ACHN (cell line): ENCODE measurements around the gene S100A3.
"Not testable (repeated sequence)": the region's sequence is repeated elsewhere in the genome, so short reads cannot be mapped to it uniquely, and the experiment has no call there.

Experiments used
- DNase-seq: peaks from one replicate; pipeline ENCODE4 v3.0.0-alpha.2; 2015
- in situ Hi-C: cut with HindIII; loops from 2 replicates; pipeline ENCODE4 v1.10.0; 2017; ENCODE audit warnings: low sequenced_read_pairs, low pct_ligation_motif_present, low pct_unique_long_range_greater_than_20kb

The S100A3 gene

DNA sequence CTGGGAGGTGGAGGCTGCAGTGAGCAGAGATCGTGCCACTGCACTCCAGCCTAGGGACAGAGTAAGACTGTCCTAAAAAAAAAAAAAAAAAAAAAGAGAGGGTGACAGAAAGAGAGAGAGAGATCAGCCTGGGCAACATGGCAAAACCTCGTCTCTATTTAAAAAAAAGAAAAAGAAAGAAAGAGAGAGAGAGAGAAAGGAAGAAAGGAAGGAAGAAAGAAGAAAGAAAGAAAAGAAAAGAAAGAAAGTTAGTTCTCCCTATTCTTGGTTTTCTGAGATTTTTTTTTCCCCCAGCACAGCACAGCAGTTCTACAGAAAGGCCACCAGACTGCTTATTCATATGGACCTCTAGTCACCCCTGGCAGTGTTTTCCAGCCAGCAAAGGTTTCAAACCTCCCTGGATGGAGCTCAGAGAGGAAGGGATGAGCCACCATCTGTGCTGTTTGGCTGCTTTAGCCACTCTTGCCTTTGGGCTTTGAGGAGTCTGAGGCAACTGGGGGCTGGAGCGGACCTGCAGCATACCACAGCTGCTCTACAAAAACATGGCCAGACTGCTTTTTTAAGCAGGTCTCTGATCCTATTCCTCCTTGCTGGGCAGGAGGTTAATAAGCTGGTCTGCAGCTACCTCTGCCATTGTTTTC is 23.9 kb downstream of the S100A3 start:
- in situ Hi-C loops = no loop called here
- no peak for DNase-seq

DNA sequence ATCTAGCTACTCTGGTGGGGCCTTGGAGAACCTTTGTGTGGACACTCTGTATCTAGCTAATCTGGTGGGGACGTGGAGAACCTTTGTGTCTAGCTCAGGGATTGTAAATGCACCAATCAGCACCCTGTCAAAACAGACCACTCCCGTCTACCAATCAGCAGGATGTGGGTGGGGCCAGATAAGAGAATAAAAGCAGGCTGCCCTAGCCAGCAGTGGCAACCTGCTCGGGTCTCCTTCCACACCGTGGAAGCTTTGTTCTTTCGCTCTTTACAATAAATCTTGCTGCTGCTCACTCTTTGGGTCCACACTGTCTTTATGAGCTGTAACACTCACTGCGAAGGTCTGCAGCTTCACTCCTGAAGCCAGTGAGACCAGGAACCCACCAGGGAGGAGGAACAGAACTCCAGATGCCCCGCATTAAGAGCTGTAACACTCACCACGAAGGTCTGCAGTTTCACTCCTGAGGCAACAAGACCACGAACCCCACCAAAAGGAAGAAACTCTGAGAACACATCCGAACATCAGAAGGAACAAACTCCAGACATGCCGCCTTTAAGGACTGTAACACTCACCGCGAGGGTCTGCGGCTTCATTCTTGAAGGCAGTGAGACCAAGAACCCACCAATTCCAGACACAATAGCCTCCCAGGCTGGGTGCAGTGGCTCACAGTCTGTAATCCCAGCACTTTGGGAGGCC is 26.6 kb downstream of the S100A3 start:
- in situ Hi-C loops, DNase-seq: not testable (repeated sequence)

DNA sequence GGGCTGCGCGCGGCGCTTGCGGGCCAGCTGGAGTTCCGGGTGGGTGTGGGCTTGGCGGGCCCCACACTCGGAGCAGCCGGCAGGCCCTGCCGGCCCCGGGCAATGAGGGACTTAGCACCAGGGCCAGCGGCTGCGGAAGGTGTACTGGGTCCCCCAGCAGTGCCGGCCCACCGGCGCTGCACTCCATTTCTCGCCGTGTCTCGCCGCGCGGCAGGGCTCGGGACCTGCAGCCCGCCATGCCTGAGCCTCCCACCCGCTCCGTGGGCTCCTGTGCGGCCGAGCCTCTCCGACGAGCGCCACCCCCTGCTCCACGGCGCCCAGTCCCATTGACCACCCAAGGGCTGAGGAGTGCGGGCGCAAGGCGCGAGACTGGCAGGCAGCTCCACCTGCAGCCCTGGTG is 27.2 kb downstream of the S100A3 start:
- DNase-seq, in situ Hi-C loops: not testable (repeated sequence)

DNA sequence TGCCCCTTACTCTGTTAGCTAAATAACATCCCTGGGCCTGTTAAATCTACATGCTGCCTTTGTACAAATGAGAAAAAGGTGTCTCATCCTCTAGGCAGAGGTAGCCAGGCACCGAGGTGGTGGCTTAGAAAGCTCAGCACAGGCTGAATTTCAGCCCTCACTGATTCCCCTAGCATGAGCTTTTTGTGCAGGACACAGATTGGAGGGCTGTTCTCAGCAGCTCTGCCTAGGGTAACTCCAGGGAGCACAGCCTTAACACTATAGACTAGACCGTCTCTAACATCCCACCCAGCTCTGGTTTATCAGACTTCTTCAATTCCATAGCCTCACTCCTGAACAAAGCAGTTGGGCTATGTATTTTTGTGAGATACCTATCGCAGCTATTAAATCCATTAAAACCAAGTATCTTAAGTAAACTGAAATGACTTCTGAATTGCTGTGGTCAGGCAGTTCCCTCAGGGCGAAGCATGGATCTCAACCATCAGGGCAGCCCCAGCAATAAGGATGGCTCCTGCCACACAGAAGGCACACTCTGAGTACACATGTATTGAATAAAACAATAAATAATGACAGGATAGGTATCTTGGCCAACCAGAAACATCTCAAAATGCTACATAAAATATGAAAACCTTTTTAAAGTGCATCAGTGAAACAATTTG is 28.1 kb downstream of the S100A3 start:
- in situ Hi-C loops = no loop called here

DNA sequence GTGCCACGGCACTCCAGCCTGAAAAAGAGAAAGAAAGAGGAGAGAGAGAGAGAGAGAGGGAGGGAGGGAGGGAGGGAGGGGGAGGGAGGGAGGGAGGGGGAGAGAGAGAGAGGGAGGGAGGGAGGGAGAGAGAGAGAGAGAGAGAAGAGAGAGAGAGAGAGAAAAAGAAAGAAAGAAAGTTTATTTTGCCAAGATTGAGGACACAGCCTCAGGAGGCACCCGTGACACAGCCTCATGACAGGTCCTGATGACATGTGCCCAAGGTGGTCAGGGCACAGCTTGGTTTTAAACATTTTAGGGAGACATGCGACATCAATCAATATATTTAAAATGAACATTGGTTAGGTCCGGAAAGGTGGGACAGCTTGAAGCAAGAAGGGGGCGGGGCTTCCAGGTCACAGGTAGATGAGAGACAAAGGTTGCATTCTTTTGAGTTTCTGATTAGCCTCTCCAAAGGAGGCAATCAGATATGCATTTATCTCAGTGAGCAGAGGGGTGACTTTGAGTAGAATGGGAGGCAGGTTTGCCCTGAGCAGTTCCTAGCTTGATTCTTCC is 28.8 kb downstream of the S100A3 start:
- DNase-seq, in situ Hi-C loops: not testable (repeated sequence)

More for the DNA sequence above, 28.1 kb downstream of the S100A3 start:
- DNase-seq = no peak

DNA sequence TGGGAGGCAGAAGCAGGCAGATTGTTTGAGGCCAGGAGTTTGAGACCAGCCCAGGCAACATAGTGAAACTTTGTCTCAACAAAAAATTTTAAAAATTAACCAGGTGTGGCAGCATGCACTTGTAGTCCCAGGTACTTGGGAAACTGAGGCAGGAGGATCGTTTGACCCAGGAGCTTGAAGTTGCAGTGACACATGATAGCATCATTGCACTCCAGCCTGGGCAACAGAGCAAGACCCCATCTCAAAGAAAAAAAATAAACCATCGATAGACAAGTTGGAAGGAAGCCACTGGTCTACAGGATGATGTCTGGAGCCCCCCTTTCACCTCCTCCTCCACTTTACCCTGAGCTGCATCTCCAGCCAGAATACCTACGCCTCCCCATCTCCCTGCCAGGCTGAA is 29.8 kb downstream of the S100A3 start:
- DNase-seq = no peak
- in situ Hi-C loops = no loop called here

DNA sequence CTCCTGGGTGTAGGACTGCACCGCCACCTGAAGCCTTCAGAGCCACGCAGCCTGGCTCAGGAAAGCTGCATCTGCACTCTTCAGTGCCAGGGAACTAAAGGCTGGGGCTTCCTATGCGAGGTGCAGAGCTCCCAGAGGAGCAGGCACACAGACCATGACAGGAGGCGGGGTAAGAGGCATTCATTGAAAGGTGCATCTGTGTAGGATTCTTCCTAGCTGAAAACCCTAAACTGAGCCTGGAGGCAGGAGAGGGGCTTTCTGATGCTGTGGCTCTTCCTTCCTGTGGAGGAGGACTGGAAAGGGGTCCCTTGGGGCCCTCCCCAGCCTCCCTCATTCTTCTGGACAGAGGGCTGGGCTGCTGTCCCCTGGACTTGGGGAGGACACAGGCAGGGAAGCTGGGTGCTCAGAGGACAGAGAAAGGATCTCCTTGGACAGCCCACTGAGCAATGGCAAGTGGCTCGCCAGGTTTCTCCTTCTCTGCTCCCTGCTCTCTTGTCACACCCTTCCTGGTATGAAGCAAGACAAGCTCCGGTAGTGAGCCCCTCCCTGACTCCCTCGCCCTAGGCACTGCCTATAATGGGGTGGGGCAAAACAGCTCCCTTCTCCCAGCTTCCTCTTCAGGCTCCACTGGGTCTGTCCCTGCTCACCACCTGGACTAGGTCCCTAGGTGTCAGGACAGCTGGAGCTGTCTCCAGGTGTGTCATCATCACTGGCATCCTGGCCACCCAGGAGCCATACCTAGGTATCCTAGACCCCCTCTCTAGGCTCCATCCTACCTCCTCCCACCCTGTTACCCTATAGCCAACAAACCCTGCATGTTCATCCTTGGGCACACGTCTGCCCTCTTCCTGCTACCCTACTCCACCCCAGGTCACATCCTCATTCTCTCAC is 33.3 kb downstream of the S100A3 start:
- in situ Hi-C loops = no loop called here
- DNase-seq = no peak

DNA sequence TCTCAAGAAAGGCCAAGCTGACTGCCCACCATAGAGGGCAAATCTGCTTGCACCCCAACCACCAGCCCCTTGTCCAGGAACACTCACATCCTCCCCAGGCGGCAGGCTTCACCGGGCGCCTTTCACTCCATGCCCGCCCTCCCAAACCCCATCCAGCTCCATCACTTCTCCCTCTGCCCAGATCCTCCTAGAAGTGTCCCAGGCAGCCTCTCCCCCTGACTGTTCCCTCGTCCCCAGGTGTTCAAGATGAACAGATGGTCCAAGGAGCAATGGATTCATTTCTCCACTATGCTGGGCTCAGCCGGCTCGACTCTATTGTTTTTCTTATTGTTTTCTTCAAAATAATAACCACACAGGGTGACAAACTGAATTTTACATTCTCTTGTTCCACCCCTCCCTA is 35.4 kb downstream of the S100A3 start:
- in situ Hi-C loops = no loop called here
- DNase-seq = no peak

DNA sequence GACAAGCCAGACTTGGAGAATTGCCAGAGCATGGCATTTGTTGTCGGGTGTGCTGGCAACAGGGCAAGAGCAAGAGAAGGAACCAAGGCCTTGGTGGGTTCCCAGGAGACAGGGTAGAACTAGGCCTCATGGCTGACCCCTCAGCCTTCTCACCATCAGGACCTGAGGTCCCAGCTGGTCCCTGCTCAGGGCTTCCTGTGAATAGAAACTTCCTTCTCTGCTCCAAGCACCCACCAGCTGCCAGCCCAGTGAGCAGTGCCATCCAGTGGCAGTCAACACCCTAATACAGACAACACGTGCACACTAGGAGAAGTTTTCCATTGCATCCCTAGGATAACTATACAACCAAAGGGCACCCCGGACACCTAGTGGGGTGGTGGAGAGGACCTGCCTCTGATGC is 36.0 kb downstream of the S100A3 start:
- peak; percentile 53 for DNase-seq
- in situ Hi-C loops = no loop called here

DNA sequence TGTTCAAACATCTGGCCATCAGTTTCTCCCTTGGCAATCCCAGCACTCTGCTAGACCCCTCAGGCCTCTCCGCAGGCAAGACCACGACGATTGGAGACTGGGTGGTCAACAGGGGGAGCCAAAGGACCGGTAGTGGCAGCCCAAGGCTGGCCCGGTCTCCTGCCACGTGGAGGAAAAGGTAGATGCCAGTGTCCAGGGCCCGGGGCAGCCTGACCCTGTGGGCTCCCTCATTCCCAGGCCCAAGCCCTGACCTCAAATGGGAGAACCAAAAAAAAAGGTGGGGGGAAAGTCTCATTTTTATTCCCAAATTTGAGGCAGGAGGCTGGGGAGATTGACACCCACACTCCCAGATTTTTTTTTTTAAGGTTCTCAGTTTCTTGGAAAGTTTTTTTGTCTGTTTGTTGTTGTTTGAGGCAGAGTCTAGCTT is 38.1 kb downstream of the S100A3 start:
- peak; percentile 84 for DNase-seq
- in situ Hi-C loops = no loop called here

DNA sequence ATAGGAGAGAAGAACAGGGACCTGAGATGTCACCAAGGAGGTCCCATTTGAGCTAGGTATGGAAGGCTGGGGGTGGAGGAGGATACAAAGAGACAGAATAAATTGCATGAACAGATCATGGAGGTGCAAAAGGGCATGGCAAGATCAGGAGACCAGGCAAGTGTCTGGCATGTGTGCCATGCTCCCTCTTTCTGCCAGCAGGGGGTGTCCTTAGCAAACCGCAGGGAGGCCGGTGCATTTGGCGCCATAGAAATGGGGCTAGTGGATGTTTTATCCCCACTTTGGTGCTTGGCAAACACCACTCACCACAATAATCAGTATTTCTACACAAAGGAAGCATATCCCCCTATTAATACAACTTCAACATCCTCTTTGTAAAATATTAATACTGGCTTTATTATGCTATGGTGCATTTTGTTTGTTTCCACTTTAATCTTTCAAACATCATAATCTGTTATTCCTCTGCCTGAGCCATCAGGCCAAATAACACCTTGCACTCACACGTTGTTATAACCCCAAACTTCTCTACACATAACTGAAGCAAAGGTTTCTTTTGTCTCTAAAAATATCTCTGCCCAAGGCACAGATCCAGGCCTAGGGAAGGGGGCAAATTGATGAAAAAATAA is 39.2 kb downstream of the S100A3 start:
- in situ Hi-C loops = no loop called here
- DNase-seq = peak; percentile 34

DNA sequence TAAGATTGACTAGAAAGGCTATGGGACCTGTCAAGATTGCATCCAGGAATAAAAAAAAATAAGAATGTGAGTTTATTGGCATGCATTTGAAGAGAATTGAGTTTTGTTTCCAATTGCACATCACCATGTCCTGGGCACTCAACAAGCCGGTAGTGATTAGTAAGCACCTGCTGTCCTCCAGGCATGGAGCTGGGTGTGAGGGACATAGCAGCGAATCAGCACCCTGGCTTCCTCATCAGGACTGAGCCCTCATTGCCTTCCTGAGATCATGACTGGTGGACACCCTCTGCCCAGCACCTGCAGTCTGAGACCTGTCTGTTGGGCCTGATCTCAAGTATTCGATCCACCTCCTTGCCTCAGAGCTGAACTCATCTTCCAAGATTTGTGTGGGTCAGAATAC is 40.0 kb downstream of the S100A3 start:
- DNase-seq = no peak
- in situ Hi-C loops = no loop called here

DNA sequence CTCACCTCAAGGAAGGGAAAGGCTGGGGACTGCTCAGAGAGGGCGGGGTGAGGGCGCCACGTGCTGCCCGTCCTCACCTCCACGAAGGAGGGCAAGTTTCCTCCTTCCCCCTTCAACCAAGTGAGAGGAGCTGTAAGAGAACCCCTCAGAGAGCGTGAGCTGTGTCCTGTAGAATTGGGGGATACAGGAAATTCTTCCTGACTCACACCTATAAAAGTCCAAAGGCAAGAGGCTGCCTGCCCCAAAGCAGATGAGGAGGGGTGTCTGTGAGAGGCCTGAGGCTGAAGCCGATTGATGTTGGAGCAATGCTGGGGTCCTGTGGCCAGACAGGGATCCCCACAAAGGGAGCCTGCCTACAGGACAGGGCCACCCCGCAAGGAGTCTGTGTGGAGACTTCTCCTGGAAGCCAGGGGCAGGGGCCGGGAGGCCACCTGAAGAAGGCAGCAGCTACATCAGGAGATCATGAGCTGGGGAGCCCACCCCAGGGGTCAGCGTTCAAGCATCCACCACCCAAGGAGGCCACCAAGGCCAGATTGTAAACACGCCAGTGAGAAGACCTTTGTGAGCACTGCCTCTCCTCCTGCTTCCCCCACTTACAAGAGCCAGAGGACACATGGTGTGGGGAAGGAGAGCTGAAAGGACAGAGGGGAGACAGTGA is 41.0 kb downstream of the S100A3 start:
- DNase-seq = no peak
- in situ Hi-C loops = no loop called here

DNA sequence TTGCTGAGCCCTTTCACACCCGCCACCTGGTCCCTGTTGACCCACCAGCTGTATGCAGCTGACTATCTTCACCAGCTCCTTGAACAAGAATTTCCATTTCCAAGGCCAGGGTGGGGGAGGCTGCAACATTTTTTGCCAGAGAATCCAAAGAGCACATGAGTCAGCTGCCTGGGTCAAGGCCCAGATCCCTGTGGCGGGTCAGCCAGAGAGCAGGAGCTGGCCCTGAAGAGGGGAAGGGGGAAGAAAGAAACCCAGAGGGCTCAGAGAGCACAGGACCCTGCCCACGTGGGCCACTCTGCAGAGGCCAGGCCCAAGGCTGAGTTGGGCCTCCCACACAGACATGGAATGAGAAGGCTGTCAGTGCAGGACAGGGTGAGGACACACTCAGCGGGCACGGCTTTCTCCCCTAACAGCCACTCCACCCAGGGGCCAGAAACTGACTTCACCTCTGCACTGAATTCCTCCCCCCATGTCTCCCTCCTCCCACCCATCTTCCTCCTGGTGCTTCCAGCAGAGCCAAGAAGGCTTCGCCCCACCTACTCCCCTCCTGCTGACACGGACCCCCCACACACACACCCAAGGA is 42.1 kb downstream of the S100A3 start:
- DNase-seq = peak; percentile 93
- in situ Hi-C loops = no loop called here

DNA sequence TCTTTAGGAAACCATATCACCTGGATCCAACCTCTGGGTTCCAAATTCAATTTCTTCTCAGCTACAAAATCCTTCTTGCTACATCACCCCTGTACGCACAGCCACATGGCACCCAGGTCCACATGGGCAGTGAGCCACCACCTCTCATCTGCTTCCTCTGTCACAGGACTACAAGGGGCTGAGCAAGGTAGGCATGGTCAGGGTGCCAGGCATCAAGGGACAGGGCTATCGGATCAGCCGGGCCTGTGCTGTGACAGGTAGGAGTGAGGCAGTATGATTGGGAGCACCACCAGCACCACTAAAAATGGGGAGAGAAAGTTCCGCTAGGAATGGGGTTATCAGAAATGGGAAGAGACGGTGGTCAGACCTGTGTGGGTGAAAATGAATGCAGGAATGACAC is 42.7 kb downstream of the S100A3 start:
- no peak for DNase-seq
- in situ Hi-C loops = no loop called here

DNA sequence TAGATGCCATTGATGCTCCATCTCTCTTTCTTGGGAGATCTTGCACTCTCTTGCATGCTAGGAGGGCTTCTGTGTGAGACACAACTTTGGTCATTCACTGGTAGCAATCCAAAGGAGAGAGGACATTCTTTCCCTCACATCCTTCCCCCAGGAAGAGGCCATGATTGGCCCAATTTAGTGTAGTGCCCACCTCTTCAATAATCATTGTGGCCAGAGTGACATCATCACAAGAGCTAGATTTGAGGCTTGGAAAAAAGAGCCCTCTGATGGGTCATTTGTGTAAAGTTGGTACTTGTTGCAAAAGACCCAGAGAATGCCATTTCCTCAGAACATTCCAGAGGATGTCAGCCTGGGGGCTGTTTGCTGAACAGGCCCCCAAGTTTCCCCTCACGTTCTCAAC is 43.5 kb downstream of the S100A3 start:
- DNase-seq = no peak
- in situ Hi-C loops = no loop called here

DNA sequence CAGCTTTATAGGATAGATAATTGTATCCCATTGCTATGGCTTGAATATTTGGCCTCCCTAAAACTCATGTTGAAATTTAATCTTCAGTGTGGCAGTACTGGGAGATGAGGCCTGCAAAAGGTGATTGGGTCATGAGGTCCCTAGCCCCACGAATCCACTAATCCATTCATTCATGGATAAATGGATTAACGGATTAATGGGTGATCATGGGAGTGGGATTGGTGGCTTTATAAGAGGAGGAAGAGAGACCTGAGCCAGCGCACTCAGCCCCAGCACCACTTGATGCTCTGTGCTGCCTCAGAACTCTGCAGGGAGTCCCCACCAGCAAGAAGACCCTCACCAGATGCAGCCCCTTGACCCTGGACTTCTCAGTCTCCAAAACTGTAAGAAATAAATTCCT is 45.3 kb downstream of the S100A3 start:
- no peak for DNase-seq
- in situ Hi-C loops = no loop called here
